GM21360 (cell line): ENCODE results near the gene CMC2.

Experiments used
- ATAC-seq: cut with Tn5 transposase; IDR thresholded peaks from one replicate; pipeline ENCODE4 v1.9.1; 2021; ENCODE audit warnings: mild to moderate bottlenecking, moderate library complexity; ENCODE audit not compliant: unreplicated experiment

Gene CMC2

DNA sequence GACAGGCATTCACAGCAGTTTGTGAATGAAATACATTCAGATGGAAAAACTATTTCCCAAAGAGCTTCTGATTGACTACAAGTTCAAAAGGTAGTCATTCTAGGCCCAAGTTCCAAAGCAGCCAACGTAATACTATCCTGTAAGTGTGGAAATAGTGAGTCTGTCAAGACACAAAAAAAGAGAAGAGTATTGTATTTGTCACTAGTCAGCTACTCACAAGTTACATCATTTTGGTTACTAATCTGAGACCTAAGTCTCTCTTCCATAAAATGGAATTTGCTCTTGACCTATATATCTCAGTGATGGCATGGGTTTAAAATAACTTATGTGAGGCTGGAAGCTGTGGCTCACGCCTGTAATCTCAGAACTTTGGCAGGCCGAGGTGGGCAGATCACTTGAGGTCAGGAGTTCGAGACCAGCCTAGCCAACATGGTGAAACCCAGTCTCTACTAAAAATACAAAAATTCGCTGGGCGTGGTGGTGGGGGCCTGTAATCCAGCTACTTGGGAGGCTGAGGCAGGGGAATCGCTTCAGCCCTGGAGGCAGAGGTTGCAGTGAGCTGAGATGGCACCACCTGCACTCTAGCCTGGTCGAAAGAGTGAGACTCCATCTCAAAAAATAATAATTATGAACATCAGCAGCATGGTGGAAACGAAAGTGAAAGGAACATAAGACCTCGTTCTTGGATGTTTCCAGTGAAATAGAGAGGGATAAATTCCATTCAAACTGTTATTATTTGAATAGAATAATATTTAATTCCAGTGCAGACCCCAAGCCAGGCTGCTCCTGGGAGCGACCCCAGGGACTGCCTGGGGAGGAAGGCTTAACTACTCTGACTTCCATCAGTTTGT lies 2.9 kb downstream of the CMC2 start:
- ATAC-seq = no peak

GRCh38 chr16:81003064-81003463 lies 3.6 kb downstream of the CMC2 start:
- no peak for ATAC-seq

DNA sequence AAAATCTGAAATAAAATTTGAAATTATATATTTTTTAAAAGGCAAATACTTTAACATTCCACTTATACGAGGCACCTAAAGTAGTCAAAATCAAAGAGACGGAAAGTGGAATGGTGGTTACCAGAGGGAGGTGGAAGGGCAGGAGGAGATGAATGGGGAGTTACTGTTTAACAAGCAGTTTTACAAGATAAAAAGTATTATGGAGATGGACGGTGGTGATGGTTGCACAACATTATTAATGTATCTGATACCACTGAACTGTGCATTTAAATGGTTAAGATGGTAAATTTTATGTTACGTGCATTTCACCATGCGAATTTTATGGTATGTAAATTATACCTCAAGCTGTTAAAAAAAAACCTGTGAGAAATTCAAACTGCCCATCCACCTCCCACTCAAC lies 5.4 kb downstream of the CMC2 start:
- no peak for ATAC-seq

DNA sequence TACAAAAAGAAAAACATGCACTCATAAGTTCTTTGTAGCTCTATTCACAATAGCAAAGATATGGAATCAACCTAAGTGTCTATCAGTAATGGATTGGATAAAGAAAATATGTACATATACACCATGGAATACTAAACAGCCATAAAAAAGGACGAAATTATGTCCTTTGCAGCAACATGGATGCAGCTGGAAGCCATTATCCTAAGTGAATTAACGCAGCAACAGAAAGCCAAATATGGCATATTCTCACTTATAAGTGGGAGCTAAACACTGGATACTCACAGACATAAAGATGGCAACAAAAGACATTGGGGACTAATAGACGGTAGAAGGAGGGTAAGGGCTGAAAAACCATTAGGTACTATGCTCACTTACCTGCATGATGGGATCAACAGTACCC lies 5.8 kb downstream of the CMC2 start:
- ATAC-seq = no peak

DNA sequence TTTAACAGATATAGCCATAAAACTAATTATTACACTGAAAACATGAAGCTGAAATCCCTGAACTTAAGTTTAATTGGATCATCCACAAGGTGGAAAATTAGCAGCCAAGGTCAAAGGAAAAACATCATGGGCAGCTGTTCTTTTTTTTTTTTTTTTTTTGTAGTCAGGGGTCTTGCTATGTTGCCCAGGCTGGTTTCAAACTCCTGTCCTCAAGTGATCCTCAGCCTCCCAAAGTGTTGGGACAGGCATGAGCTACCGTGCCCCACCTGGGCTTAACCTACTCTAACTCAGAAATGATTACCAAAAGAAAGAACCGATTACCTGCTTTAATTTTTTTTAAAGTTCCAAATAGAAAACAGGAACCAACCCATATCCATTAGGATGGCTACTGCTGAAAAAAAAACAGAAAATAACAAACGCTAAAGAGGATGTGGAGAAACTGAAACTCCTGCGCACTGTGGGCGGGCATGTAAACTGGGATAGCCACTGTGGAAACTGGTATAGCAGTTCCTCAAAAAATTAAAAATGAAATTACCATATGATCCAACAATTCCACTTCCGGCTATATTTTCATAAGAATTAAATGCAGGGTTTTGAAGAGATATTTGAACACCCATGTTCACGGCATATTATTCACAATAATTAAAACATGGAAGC lies 8.6 kb downstream of the CMC2 start:
- ATAC-seq = no peak

- ATAC-seq = no peak
Measured at GRCh38 chr16:80997139-80997798, 9.4 kb downstream of the CMC2 start.

DNA sequence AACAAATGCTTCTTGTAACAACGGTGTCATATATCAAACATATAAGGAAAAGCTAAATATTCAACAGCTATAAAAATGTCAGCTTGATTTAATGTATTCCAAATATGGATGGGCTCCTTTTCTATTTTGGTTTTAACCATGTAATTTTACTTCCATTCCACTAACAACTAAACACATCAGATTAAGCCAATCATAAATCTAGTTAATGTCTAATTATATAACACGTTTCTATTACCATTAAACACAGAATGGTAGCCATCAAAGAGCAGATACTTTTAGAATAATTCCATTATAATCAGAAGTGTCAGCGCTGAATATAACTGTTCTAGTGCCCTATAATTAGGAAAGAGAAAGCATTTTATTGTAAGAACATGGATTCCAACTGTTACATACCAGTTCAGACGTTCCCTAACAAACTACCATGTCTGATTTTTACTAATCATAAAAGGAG lies 10.0 kb downstream of the CMC2 start:
- ATAC-seq = no peak

DNA sequence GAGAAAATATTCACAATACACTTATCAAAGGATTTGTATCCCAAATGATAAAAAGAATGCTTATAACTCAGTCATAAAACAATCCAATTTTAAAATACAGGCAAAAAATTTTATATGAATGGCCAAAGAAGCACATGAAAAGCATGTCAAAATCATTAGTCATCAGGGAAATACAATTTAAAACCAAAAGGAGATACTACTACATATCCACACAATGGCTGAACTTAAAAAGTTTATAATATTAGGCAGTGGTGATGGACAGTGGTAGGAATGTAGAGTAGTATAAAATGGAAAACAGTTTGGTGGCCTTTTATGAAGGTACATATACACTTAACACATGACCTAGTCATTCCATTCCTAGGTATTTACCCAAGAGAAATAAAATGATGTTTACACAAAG lies 12.2 kb downstream of the CMC2 start:
- no peak for ATAC-seq

DNA sequence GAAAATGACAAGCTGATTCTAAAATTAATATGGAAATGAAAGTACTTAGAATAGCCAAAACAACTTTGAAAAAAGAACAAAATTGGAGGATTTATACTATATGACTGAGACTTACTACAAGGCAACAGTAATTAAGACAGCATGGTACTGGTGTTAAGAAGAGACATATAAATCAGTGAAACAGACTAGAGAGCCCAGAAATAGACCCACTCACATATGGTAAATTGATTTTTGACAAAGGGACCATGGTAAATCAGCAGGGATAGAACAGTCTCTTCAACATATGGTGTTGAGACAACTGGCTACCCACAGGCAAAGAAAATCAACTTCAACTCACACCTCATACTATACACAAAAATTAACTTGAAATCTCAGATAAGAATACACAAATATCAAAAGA lies 12.9 kb downstream of the CMC2 start:
- ATAC-seq = no peak

DNA sequence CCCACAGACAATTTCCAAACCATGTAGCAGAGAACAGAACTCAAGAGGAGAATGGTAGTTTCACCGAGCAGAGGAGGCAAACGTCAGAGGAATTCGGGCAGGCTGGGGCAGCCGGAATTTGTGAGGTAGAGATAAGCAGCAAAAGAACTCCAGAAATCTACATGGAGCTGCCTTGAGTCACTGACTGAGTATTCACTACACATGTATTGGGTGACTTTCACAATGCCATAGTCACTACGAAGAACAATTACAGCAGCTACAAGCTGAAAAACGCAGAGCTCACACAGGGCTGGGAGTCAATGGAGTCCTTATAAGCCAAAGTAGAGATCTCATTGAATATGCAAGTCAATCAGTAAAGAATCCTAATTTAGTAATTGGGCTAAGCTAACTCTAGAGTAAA lies 13.4 kb downstream of the CMC2 start:
- no peak for ATAC-seq

DNA sequence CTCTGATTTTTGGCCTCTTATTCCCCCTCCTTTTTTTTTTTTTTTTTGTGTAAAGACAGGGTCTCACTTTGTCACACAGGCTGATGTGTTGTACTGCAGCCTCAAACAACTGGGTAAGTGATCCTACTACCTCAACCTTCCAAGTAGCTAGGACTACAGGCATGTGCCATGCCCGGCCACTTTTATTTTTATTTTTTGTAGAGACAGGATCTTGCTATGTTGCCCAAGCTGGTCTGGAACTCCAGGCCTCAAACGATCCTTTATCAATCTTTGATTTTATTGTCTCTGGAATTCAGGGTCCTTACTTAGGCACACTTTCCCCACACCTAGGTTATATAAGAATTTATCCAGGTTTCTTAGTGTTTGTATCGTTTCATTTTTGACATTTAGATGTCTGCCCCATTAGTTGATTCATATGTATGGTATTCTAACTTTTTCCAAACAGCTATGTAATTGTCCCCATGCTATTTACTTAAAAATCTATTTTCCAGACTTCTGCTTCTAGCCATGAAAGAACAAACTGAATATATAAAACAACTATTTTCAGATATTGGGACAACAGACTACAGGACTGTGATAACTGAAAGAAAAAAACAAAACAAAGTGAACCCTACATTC lies 13.9 kb downstream of the CMC2 start:
- ATAC-seq = no peak

DNA sequence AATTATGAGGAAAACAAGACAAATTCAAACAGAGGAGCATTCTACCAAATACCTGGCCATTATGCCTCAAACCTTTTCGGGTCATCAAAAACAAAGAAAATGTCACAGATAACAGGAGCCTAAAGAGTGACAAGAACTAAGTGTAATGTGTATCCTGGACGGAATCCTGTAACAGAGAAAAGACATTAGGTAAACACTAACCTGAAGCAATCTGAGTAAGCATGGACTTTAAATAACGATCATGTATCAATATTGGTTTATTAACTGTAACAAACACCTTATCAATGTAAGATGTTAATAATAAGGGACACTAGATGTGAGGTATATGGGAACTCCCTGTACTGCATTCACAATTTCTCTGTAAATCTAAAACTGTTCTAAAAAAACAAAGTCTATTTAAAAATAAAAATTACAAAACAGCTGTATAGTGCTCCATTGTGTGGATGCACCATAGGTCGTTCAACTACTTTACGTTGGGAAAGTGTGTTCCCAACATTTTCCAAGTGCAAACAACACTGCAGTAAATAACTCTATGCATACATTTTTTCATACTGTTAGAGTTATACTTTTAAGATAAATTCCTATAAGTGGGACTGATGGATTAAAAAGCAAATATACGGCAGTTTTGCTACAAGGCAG lies 14.8 kb downstream of the CMC2 start:
- ATAC-seq = no peak

DNA sequence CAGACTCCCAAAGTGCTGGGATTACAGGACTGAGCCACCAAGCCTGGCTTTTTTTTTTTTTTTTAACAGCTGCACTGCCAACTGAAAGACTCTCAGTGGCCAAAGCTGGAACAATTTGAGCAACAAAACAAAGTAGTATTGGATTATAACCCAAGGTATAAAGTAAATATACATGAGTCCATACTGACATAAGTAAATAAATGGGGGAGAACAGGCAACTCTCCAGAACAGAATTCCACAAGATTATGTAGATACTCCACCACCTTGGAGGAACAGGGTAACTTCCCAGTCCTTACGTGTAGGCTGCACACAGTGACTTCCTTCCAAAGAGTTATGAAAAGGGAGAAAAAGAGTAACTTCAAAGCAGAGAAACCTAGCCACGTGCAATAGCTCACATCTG lies 15.7 kb downstream of the CMC2 start:
- ATAC-seq = no peak

DNA sequence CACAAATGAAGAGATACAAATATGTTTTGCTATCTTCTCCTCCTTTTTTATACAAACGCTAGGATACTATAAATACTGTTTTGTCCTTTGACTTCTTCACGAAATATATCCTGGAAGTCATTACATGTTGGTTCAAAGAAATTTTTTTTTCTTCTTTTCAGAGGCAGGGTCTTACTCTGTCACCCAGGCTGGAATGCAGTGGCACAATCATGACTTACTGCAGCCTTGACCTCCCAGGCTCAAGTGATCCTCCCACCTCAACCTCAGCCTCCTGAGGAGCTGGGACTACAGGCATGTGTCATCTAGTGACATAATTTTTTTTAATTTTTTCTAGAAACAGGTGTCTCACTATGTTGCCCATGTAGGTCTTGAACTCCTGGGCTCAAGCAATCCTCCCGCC lies 16.1 kb downstream of the CMC2 start:
- ATAC-seq = no peak

- no peak for ATAC-seq
Measured at GRCh38 chr16:80989801-80990200, 16.9 kb downstream of the CMC2 start.

DNA sequence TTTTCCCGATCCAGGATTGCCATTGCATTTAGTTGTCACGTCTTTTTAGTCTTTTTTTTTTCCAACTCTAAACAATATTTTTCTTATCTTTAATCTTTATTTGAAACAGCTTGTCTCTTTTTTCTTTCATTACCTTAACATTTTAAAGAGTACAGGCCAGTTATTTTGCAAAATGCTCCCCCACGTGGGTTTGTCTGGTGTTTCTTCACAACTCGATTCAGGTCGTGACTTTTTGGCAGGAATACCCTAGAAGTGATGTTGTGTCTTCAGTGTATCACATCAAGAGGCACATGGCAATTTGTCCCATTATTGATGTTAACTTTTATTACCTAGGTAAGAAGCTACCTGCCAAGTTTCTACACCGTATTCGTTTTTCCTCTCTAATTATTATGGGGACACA lies 17.9 kb downstream of the CMC2 start:
- no peak for ATAC-seq

- ATAC-seq = no peak
Measured at GRCh38 chr16:80986557-80986956, 20.1 kb downstream of the CMC2 start.

GRCh38 chr16:80985611-80986010 lies 21.1 kb downstream of the CMC2 start:
- no peak for ATAC-seq

DNA sequence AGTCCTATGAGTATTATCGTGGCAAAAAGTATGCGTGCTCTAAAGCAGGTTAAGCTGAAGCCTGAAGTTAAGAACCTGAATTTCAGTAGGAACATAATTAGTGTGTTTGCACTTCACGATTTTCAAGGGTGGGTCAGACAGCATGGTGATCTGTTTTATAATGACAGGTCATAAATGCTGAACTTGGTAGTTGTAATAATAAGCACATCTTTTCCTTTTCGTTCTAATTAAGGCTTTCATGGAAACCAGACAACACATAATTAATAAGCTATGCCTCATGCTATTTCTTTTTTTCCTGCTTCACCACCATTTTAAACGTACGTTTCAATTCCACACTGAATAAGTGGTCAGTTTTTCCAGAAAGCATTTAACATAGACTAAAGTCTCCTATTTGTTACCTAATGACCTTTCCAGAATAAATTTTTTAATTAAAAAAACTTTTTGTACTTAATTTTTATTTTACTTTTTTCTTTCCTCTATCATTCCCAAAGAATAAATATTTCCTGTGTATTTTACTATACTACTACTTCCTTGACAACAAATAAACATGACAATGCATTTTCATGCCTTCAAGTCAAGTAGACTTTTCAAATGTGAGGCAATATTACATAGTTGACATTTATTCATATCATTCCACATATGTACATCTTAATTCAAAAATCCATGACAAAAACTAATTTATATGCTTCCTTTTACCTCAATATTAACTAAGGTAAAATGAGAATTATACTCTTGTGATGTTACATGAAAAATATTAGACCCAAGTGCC lies 22.4 kb downstream of the CMC2 start:
- no peak for ATAC-seq

DNA sequence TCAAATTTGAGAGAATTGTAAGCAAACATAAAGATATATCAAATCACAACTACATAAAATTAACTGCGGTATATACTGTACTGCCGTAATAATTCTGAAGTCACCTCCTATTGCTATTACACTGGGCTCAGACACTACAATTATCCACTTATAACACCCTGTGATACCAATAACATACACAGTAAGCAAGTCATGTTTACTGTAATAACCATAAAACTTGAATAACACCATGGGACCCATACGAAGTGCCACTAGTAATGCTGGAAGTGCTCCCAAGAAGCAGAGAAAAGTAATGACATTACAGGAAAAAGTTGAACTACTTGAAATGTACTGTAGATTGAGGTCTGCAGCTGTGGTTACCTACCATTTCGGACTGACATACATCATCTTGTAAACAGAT lies 24.0 kb downstream of the CMC2 start:
- ATAC-seq = no peak
